Ectodermal cell (in vitro differentiated cells): ENCODE results near the gene SH3TC1.
A peak's percentile ranks its signal among the peaks of the same experiment; 100 is the strongest.

Experiments used
- H3K27ac ChIP-seq: 2 replicates; pipeline ENCODE4 v1.7.0; 2013; ENCODE audit warnings: mild to moderate bottlenecking, low read depth, low read length; ENCODE audit not compliant: insufficient read depth, poor library complexity, severe bottlenecking
- H3K27me3 ChIP-seq: 2 replicates; pipeline ENCODE4 v1.7.0; 2013; ENCODE audit warnings: mild to moderate bottlenecking, low read length; ENCODE audit not compliant: insufficient read depth, control insufficient read depth, poor library complexity, severe bottlenecking
- H3K36me3 ChIP-seq: one replicate; pipeline ENCODE4 v1.7.0; 2013; ENCODE audit warnings: low read length; ENCODE audit not compliant: control insufficient read depth, insufficient read depth
- H3K4me1 ChIP-seq: one replicate; pipeline ENCODE4 v1.7.0; 2013; ENCODE audit warnings: low read length; ENCODE audit not compliant: control insufficient read depth, insufficient read depth
- H3K4me3 ChIP-seq: 2 replicates; pipeline ENCODE4 v1.7.0; 2013; ENCODE audit warnings: low read depth, low read length, control low read depth; ENCODE audit not compliant: insufficient read depth
- H3K9me3 ChIP-seq: 2 replicates; pipeline ENCODE4 v1.7.0; 2013; ENCODE audit warnings: mild to moderate bottlenecking, low read length, moderate library complexity; ENCODE audit not compliant: control insufficient read depth
- WGBS, 2 experiments: methylation state at CpG; one replicate each; pipeline ENCODE4 v1.1.7; 2013; ENCODE audit warnings: missing lambda C conversion rate in 2 of 2; 5-methylcytosine and 5-hydroxymethylcytosine counted together

Gene SH3TC1

GRCh38 chr4:8156617-8157016 lies 42.5 kb upstream of the SH3TC1 start:
- Histone ChIP-seq H3K27ac (no peak overlapping the region), H3K9me3 (no peaks in the 10 kb centered on the region), H3K4me3 (no peak overlapping the region), H3K4me1 (peaks cover 11% of the 10 kb centered on the region), H3K27me3 (peaks cover 52% of the 10 kb centered on the region), H3K36me3 (no peaks in the 10 kb centered on the region)
- WGBS, 2 experiments: 84 to 86% methylated on average over 8 of the region's 8 CpGs

GRCh38 chr4:8157496-8157895 lies 41.6 kb upstream of the SH3TC1 start:
- H3K27ac ChIP-seq: no peak overlapping the region
- WGBS, 2 experiments: 53 to 54% methylated on average over 15 of the region's 15 CpGs
- H3K4me1 ChIP-seq: peaks cover 11% of the 10 kb centered on the region
- H3K4me3 ChIP-seq: peak overlapping the region; percentile 54
- no peaks in the 10 kb centered on the region for H3K9me3 ChIP-seq
- no peaks in the 10 kb centered on the region for H3K36me3 ChIP-seq
- peaks cover 56% of the 10 kb centered on the region for H3K27me3 ChIP-seq

GRCh38 chr4:8157944-8158709 lies 41.0 kb upstream of the SH3TC1 start:
- 5% methylated on average over 70 of the region's 70 CpGs for WGBS, 2 experiments
- Histone ChIP-seq H3K36me3 (no peaks in the 10 kb centered on the region), H3K9me3 (no peaks in the 10 kb centered on the region), H3K27me3 (peaks cover 56% of the 10 kb centered on the region), H3K27ac (no peak overlapping the region), H3K4me3 (peak overlapping the region; percentile 54), H3K4me1 (peaks cover 11% of the 10 kb centered on the region)

GRCh38 chr4:8158710-8159536 lies 40.2 kb upstream of the SH3TC1 start, which contains the start of gene ABLIM2:
TSS of gene ABLIM2 (minus strand) at chr4:8158813. CDS start at chr4:8158689, 124 bp downstream.
- H3K36me3 ChIP-seq: no peaks in the 10 kb centered on the region
- peaks cover 56% of the 10 kb centered on the region for H3K27me3 ChIP-seq
- no peak within 1 kb of the TSS for H3K27ac ChIP-seq
- no peaks in the 10 kb centered on the region for H3K9me3 ChIP-seq
- H3K4me3 ChIP-seq: peak within 1 kb of the TSS; percentile 60
- peaks cover 11% of the 10 kb centered on the region for H3K4me1 ChIP-seq
- WGBS, 2 experiments: 1% methylated on average over 96 of the region's 96 CpGs

GRCh38 chr4:8159537-8160232 lies 39.4 kb upstream of the SH3TC1 start:
- H3K4me1 ChIP-seq: peaks cover 11% of the 10 kb centered on the region
- 33 to 34% methylated on average over 13 of the region's 13 CpGs for WGBS, 2 experiments
- no peaks in the 10 kb centered on the region for H3K36me3 ChIP-seq
- H3K4me3 ChIP-seq: peak overlapping the region; percentile 60
- H3K27me3 ChIP-seq: peaks cover 56% of the 10 kb centered on the region
- H3K27ac ChIP-seq: no peak overlapping the region
- no peaks in the 10 kb centered on the region for H3K9me3 ChIP-seq

- Histone ChIP-seq H3K9me3 (no peaks in the 10 kb centered on the region), H3K27me3 (peaks cover 52% of the 10 kb centered on the region), H3K4me3 (no peak overlapping the region), H3K36me3 (no peaks in the 10 kb centered on the region), H3K4me1 (peaks cover 11% of the 10 kb centered on the region), H3K27ac (no peak overlapping the region)
- WGBS, 2 experiments: 89 to 93% methylated on average over 4 of the region's 4 CpGs
Observed at GRCh38 chr4:8160233-8160560, 38.9 kb upstream of the SH3TC1 start.

GRCh38 chr4:8160572-8160971 lies 38.5 kb upstream of the SH3TC1 start:
- H3K27ac ChIP-seq: no peak overlapping the region
- H3K4me1 ChIP-seq: peaks cover 11% of the 10 kb centered on the region
- H3K36me3 ChIP-seq: no peaks in the 10 kb centered on the region
- H3K4me3 ChIP-seq: no peak overlapping the region
- peaks cover 49% of the 10 kb centered on the region for H3K27me3 ChIP-seq
- 54 to 55% methylated on average over 3 of the region's 3 CpGs for WGBS, 2 experiments
- no peaks in the 10 kb centered on the region for H3K9me3 ChIP-seq

GRCh38 chr4:8162625-8163024 lies 36.5 kb upstream of the SH3TC1 start:
- Histone ChIP-seq H3K27ac (no peak overlapping the region), H3K9me3 (no peaks in the 10 kb centered on the region), H3K27me3 (peaks cover 36% of the 10 kb centered on the region), H3K4me3 (no peak overlapping the region), H3K36me3 (no peaks in the 10 kb centered on the region), H3K4me1 (peaks cover 11% of the 10 kb centered on the region)
- WGBS, 2 experiments: 94 to 98% methylated on average over 8 of the region's 8 CpGs

- 91 to 93% methylated on average over 7 of the region's 7 CpGs for WGBS, 2 experiments
- peaks cover 32% of the 10 kb centered on the region for H3K27me3 ChIP-seq
Observed at GRCh38 chr4:8163026-8163425, 36.1 kb upstream of the SH3TC1 start.

More at GRCh38 chr4:8163026-8163425, 36.1 kb upstream of the SH3TC1 start:
- Histone ChIP-seq H3K9me3 (no peaks in the 10 kb centered on the region), H3K4me1 (peaks cover 9% of the 10 kb centered on the region), H3K27ac (no peak overlapping the region), H3K36me3 (no peaks in the 10 kb centered on the region), H3K4me3 (no peak overlapping the region)
